NT2/D1 (cell line): Measurements from ENCODE around the gene SNAI3.

Experiments
- DNase-seq: peaks from one replicate; pipeline ENCODE4 v3.0.0-alpha.2; 2011; ENCODE audit warnings: low read depth, low spot score
- H3K27me3 ChIP-seq: 2 replicates; pipeline ENCODE4 v1.6.0; 2011; ENCODE audit warnings: mild to moderate bottlenecking; ENCODE audit not compliant: insufficient read length, insufficient read depth
- H3K36me3 ChIP-seq: 2 replicates; pipeline ENCODE4 v1.6.1; 2011; ENCODE audit warnings: mild to moderate bottlenecking, low read length, mixed read lengths; ENCODE audit not compliant: insufficient read depth, insufficient read length
- H3K4me1 ChIP-seq: 2 replicates; pipeline ENCODE4 v1.5.1; 2011; ENCODE audit not compliant: insufficient read depth, insufficient read length
- H3K4me3 ChIP-seq: 2 replicates; pipeline ENCODE4 v1.5.1; 2011; ENCODE audit warnings: low read depth; ENCODE audit not compliant: insufficient read length
- H3K9ac ChIP-seq: 2 replicates; pipeline ENCODE4 v1.6.0; 2011; ENCODE audit warnings: low read depth; ENCODE audit not compliant: insufficient read length
- H3K9me3 ChIP-seq: 2 replicates; pipeline ENCODE4 v1.5.1; 2011; ENCODE audit warnings: mild to moderate bottlenecking, low read length; ENCODE audit not compliant: insufficient read depth
- SUZ12 ChIP-seq: IDR thresholded peaks from 2 replicates; pipeline ENCODE4 v1.6.1; 2011; ENCODE audit not compliant: insufficient read length, insufficient read depth; ENCODE audit errors: extremely low read depth
- YY1 ChIP-seq: IDR thresholded peaks from 2 replicates; pipeline ENCODE4 v1.6.1; 2011; ENCODE audit not compliant: insufficient read length, insufficient read depth
- ZNF274 ChIP-seq: IDR thresholded peaks from 2 replicates; pipeline ENCODE4 v1.6.1; 2011; ENCODE audit warnings: mild to moderate bottlenecking, low read depth, low read length

SNAI3 gene

GRCh38 chr16:88715312-88716190 is 29.2 kb upstream of the SNAI3 start:
- no peak for DNase-seq
- H3K4me3 ChIP-seq: no peak overlapping the region
- H3K9ac ChIP-seq: no peak overlapping the region
- H3K36me3 ChIP-seq: peaks cover 91% of the 10 kb centered on the region
- no peaks in the 10 kb centered on the region for H3K9me3 ChIP-seq
- H3K27me3 ChIP-seq: no peaks in the 10 kb centered on the region
- TF ChIP-seq SUZ12 (no peak), YY1 (no peak), ZNF274 (no peak)
- no peaks in the 10 kb centered on the region for H3K4me1 ChIP-seq

GRCh38 chr16:88714420-88715302 is 28.4 kb upstream of the SNAI3 start:
- Histone ChIP-seq H3K27me3 (no peaks in the 10 kb centered on the region), H3K4me1 (no peaks in the 10 kb centered on the region), H3K9ac (no peak overlapping the region), H3K4me3 (no peak overlapping the region), H3K9me3 (no peaks in the 10 kb centered on the region), H3K36me3 (peaks cover 92% of the 10 kb centered on the region)
- TF ChIP-seq ZNF274 (no peak), SUZ12 (no peak), YY1 (no peak)
- DNase-seq: no peak

- TF ChIP-seq SUZ12 (no peak), ZNF274 (no peak), YY1 (no peak)
- H3K9me3 ChIP-seq: no peaks in the 10 kb centered on the region
- H3K4me3 ChIP-seq: no peak overlapping the region
- no peaks in the 10 kb centered on the region for H3K27me3 ChIP-seq
- no peak overlapping the region for H3K9ac ChIP-seq
- DNase-seq: no peak
- H3K4me1 ChIP-seq: no peaks in the 10 kb centered on the region
- H3K36me3 ChIP-seq: peaks cover 92% of the 10 kb centered on the region
Observed at GRCh38 chr16:88713568-88714419, 27.5 kb upstream of the SNAI3 start.

DNA sequence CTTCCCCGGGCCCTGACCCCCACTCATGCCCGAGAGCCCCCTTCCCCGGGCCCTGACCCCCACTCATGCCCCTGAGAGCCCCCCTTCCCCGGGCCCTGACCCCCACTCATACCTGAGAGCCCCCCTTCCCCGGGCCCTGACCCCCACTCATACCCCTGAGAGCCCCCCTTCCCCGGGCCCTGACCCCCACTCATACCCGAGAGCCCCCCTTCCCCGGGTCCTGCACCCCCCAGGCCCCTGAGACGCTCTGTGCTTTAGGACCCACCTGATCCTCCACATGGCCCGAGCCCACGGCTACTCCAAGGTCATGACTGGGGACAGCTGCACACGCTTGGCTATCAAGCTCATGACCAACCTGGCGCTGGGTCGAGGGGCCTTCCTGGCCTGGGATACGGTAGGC is 26.7 kb upstream of the SNAI3 start:
- no peak for DNase-seq
- Histone ChIP-seq H3K4me3 (no peak overlapping the region), H3K27me3 (no peaks in the 10 kb centered on the region), H3K4me1 (no peaks in the 10 kb centered on the region), H3K36me3 (peaks cover 92% of the 10 kb centered on the region), H3K9me3 (no peaks in the 10 kb centered on the region), H3K9ac (no peak overlapping the region)
- TF ChIP-seq ZNF274 (no peak), SUZ12 (no peak), YY1 (no peak)

- Histone ChIP-seq H3K27me3 (no peaks in the 10 kb centered on the region), H3K36me3 (peaks cover 88% of the 10 kb centered on the region), H3K4me1 (no peaks in the 10 kb centered on the region), H3K9ac (no peak overlapping the region), H3K4me3 (no peak overlapping the region), H3K9me3 (no peaks in the 10 kb centered on the region)
- TF ChIP-seq SUZ12 (no peak), ZNF274 (no peak), YY1 (no peak)
- no peak for DNase-seq
Observed at GRCh38 chr16:88712362-88712979, 26.2 kb upstream of the SNAI3 start.

DNA sequence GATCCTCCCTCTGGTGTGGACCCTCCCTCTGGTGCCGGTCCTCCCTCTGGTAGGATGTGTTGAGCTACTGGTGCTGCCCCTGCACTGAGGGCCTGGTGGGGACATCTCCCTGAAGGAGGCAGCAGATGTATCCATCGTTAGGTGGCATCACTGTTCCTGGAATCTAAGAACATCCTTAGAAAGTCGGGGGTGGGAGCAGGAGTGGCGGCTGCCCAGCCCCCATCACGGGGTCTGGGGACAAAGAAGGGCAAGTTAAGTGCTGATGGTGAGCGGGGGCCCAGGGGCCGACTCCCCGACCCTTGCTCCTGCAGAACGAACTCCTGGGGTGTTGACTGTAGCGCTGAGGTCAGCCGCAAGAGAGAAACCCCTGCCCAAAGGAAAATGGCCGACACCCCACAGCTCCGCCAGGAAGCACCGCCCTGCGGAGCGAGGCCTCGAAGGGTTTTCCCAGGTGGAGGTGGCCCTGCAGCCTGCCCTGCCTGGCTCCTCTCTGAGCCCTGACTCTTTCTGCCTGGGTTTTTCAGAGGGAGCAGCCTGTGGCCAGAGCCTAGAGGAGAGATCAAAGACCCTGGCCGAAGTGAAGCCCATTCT is 25.5 kb upstream of the SNAI3 start:
- no peak for DNase-seq

More for the DNA sequence above, 25.5 kb upstream of the SNAI3 start:
- no peak overlapping the region for H3K4me3 ChIP-seq
- H3K4me1 ChIP-seq: no peaks in the 10 kb centered on the region
- TF ChIP-seq YY1 (no peak), SUZ12 (no peak), ZNF274 (no peak)
- peaks cover 82% of the 10 kb centered on the region for H3K36me3 ChIP-seq
- no peaks in the 10 kb centered on the region for H3K27me3 ChIP-seq
- H3K9ac ChIP-seq: no peak overlapping the region
- H3K9me3 ChIP-seq: no peaks in the 10 kb centered on the region
